GM21723 (cell line): ENCODE results near the gene SMC2.

Experiments used
- ATAC-seq: cut with Tn5 transposase; IDR thresholded peaks from one replicate; pipeline ENCODE4 v1.9.1; 2021; ENCODE audit warnings: mild to moderate bottlenecking, moderate library complexity; ENCODE audit not compliant: unreplicated experiment

The SMC2 gene

GRCh38 chr9:104104360-104104759 lies 10.3 kb downstream of the SMC2 start:
- ATAC-seq, result no peak

DNA sequence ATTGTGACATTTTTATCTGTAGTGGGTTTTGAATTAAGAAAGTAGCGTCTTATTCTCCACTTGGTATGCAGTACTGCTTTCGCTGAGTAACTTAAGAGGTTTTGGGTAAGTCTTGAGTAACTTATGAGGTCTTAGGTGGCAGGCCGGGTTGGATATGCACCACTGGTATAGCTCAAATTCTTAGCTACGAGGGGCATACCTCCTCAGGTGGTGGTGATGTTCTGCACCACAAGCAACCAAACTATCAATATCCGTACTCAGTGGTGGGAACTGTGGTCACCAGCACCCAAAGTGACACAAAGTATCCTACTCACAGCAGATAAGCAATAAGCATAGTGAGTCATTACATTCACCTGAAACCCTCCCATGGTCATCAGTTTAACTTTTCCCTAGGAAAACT lies 13.7 kb downstream of the SMC2 start:
- ATAC-seq, result no peak

DNA sequence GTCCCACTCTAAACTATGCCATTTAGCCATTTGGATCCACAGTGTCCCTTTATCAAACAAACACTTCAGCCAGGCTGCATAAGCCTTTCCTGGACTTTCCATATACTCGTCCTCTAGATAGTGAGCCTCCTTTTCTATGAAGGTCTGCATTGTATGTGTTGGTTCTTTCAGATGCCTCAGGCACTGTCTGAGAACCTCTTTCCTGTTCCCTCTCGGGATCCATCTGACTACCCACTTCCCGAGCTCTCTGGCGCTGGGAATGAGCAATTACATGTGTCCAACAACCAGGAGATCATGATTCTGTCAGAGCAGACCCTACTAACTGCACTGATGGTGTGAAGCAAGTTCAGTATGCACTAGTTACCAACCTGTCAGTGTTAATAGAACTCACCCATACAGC lies 14.2 kb downstream of the SMC2 start:
- ATAC-seq, result no peak

GRCh38 chr9:104110509-104110908 lies 16.4 kb downstream of the SMC2 start:
- no peak for ATAC-seq

- no peak for ATAC-seq
Measured at GRCh38 chr9:104118916-104119315, 24.8 kb downstream of the SMC2 start.

GRCh38 chr9:104121022-104121421 lies 26.9 kb downstream of the SMC2 start:
- ATAC-seq, result no peak

GRCh38 chr9:104138243-104138868 lies 44.2 kb downstream of the SMC2 start:
- ATAC-seq, result no peak

DNA sequence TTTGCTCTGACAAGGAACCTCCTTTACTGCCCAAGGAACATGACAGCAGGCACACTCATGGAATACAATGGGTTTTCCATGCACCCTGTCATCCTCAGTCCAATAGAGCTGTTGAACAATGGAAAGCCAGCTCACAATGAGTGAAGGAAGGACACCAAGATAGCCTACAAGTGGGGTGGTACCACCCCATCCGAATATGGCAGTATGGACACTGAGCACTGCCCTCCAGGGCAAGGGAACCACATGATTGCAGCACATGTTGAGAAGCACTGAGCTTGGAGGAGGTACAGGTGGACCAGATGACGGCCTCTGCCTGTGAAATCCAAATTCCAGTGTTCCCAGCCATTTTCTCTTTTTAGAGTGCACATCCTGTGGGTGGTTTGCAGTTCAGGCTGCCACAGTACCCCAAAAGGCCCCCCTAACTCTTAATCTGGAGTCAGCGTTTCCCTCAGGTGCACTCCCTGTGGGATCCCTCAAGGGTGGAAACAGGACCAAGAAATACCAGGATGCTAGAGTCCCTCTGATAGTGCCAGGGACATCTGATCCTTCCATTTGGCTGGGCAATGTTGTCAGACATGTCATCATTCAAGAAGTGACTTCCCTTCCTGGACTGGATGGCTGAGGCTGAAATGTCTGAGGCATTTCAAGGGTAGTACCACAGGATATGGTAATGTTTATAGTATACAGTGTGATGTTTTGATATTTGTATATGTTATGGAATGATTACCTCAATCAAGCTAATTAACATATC lies 48.9 kb downstream of the SMC2 start:
- no peak for ATAC-seq

DNA sequence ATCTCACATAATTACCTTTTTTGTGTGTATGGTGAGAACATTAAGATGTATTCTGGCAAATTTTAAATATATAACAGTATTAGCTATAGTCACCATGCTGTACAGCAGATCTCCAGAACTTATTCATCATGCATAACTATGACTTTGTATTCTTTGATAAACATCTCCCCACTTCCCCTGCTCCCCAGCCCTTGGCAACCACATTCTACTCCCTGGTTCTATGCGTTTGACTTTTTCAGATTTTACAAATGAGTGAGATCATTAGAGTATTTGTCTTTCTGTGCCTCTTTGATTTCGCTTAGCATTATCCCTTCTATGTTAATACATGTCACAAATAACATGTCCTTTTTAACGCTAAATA lies 49.4 kb downstream of the SMC2 start:
- ATAC-seq, result no peak

DNA sequence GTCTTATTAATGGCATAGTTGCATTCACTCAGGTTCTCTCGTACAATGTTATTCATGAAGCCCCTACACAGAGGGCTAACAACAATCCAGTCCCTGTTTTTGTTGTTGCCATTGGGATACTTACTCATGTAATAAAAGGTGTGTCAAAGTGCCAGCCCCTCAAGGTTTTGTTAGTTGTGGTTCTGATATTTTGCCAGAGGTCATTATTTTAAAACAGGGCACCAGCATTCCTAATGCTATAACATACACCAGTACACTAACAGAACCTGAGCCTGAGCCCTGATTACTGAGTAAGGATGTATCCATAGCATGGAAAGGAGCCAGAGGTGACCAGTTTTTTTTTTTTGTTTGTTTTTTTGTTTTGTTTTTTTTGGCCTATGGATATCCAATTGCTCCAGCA lies 50.2 kb downstream of the SMC2 start:
- no peak for ATAC-seq

GRCh38 chr9:104173067-104173466 lies 79.0 kb downstream of the SMC2 start:
- no peak for ATAC-seq

DNA sequence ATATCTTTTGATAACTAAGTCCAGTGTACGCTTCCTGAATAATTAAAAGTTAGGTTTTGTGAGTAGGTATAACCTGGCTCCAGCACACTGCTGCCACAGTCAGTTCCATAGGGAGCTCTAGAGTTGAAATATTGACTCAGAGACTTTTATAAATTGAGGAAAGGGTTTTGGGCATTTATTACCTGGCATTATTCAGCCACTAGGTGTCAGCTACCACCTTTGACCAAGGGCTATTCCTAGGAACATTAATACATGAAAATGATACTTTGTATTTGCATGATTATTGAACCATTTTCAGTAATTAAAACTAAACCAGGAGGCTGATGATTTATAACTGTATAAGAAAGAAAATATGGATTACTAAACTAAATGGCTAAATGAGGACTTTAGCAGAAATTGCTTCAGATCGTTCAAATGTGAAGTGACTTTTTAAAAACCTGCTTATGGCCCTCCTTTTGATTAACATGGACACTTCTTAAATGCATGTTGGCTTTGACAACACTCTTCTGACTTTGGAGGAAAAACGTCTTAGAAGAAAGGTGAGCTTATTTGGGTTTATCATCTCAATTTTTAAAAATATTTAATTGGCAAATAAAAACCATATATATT lies 83.0 kb downstream of the SMC2 start:
- ATAC-seq, result peak; percentile 56

GRCh38 chr9:104177676-104178075 lies 83.6 kb downstream of the SMC2 start:
- peak; percentile 85 for ATAC-seq
